Stimulated activated CD4-positive, alpha-beta T cell treated with anti-CD3 and anti-CD28 coated beads, Interleukin-2, amount 100 ng/mL, for 4 hours (primary cell): ENCODE measurements around the gene KRIT1.

Source experiments
- DNase-seq: peaks from one replicate; pipeline ENCODE4 v3.0.0-alpha.2; 2020; ENCODE audit warnings: low read depth

The KRIT1 gene

DNA sequence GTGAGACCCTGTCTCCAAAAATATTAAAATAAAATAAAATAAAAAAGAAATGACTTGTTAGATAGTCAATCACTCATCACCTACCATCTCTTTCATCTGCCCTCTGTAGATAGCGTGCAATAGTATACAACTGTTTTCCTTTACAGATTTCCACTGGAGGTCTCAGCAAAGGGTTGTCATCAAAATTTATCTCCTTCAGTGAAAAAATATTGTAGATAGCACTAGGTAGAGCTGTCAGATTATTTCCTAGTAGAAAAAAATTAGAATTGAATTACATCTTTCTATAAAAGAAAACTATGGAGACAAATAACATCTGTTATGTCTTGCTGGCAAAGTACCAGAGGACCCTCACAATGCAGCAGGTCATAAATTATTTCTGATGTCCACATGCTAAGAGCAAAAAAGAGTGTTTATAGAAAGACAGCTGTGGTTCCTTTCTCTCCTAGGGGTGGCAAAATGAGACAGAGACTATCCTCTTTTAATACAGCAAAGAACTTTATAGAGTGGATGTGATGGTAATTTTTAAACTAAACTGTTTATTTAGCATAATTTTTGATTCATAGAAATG, 95.2 kb downstream of the KRIT1 start:
- DNase-seq, result no peak

DNA sequence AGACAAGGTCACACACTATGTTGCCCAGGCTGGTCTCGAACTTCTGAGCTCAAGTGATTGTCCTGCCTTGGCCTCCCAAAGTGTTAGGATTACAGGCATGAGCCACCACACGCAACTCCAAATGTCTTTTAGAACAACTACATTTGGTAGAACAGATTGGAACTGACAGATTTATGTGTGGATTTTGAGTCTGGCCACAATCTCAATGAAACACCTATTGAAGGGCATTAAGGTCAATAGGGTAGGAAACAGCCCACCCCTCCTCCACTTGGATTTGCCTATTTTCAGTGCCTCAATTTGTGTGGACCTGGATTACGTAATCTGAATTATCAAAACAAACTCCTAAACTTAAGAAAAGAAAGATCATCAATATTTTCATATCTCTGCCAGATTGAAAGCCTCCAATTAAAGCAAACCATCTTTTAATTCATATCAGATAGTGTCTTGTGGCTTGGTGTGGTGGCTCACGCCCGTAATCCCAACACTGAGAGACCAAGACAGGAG, 95.9 kb downstream of the KRIT1 start:
- DNase-seq, result no peak
